Measurements from ENCODE around the gene PRRT1B.

Gene PRRT1B

GRCh38 chr9:131601683-131602181 lies 56.4 kb downstream of the PRRT1B start:
- H2AFZ ChIP-seq (ENCODE audit: low read depth, low read length), result no peak overlapping the region
- no peak overlapping the region for H3K4me3 ChIP-seq (ENCODE audit: low read length)
- H3K4me1 ChIP-seq (ENCODE audit: low read length), result no peaks in the 10 kb centered on the region
- TF ChIP-seq EZH2phosphoT487 (IDR thresholded peaks at IDR 0.05; ENCODE audit: low read depth) (no peak), CTCF (IDR thresholded peaks at IDR 0.05; ENCODE audit: low read depth, low read length) (no peak)
- H3K9me3 ChIP-seq (ENCODE audit: insufficient read depth, low read length), result no peaks in the 10 kb centered on the region
- H3K27ac ChIP-seq (ENCODE audit: low read length), result no peak overlapping the region
- H3K79me2 ChIP-seq (ENCODE audit: low read length), result peaks cover 5% of the 10 kb centered on the region; the same call in 1 of the 2 replicates
- H3K36me3 ChIP-seq (replicated peaks; ENCODE audit: low read depth, low read length), result peaks cover 84% of the 10 kb centered on the region
- no peak overlapping the region for H3K4me2 ChIP-seq (ENCODE audit: low read length)
- no peaks in the 10 kb centered on the region for H3K27me3 ChIP-seq (ENCODE audit: low read depth, low read length)
- H4K20me1 ChIP-seq (ENCODE audit: insufficient read depth, low read length), result peaks cover 16% of the 10 kb centered on the region
- no peak overlapping the region for H3K9ac ChIP-seq (ENCODE audit: low read length)

GRCh38 chr9:131603199-131603598 lies 57.9 kb downstream of the PRRT1B start:
- Histone ChIP-seq H2AFZ (ENCODE audit: low read depth, low read length) (no peak overlapping the region), H3K27ac (ENCODE audit: low read length) (no peak overlapping the region), H3K79me2 (ENCODE audit: low read length) (peaks cover 19% of the 10 kb centered on the region), H3K9me3 (ENCODE audit: insufficient read depth, low read length) (no peaks in the 10 kb centered on the region), H3K36me3 (replicated peaks; ENCODE audit: low read depth, low read length) (peaks cover 84% of the 10 kb centered on the region), H3K4me2 (ENCODE audit: low read length) (no peak overlapping the region), H3K9ac (ENCODE audit: low read length) (no peak overlapping the region), H3K4me3 (ENCODE audit: low read length) (no peak overlapping the region), H3K27me3 (ENCODE audit: low read depth, low read length) (no peaks in the 10 kb centered on the region), H3K4me1 (ENCODE audit: low read length) (no peaks in the 10 kb centered on the region), H4K20me1 (ENCODE audit: insufficient read depth, low read length) (peaks cover 23% of the 10 kb centered on the region)
- no peak for TF ChIP-seq EZH2phosphoT487 (IDR thresholded peaks at IDR 0.05; ENCODE audit: low read depth)
- TF ChIP-seq CTCF (IDR thresholded peaks at IDR 0.05; ENCODE audit: low read depth, low read length), result no peak

GRCh38 chr9:131603711-131604439 lies 58.6 kb downstream of the PRRT1B start:
- H3K9ac ChIP-seq (ENCODE audit: low read length), result no peak overlapping the region
- peaks cover 87% of the 10 kb centered on the region for H3K36me3 ChIP-seq (replicated peaks; ENCODE audit: low read depth, low read length)
- no peak for TF ChIP-seq EZH2phosphoT487 (IDR thresholded peaks at IDR 0.05; ENCODE audit: low read depth)
- TF ChIP-seq CTCF (IDR thresholded peaks at IDR 0.05; ENCODE audit: low read depth, low read length), result no peak
- no peak overlapping the region for H3K27ac ChIP-seq (ENCODE audit: low read length)
- peaks cover 23% of the 10 kb centered on the region for H3K79me2 ChIP-seq (ENCODE audit: low read length)
- H3K4me3 ChIP-seq (ENCODE audit: low read length), result no peak overlapping the region
- no peak overlapping the region for H3K4me2 ChIP-seq (ENCODE audit: low read length)
- no peaks in the 10 kb centered on the region for H3K9me3 ChIP-seq (ENCODE audit: insufficient read depth, low read length)
- H4K20me1 ChIP-seq (ENCODE audit: insufficient read depth, low read length), result peaks cover 23% of the 10 kb centered on the region
- H3K27me3 ChIP-seq (ENCODE audit: low read depth, low read length), result no peaks in the 10 kb centered on the region
- no peak overlapping the region for H2AFZ ChIP-seq (ENCODE audit: low read depth, low read length)
- H3K4me1 ChIP-seq (ENCODE audit: low read length), result no peaks in the 10 kb centered on the region

- Histone ChIP-seq H3K4me3 (ENCODE audit: low read length) (no peak overlapping the region), H3K4me2 (ENCODE audit: low read length) (no peak overlapping the region), H3K9me3 (ENCODE audit: insufficient read depth, low read length) (no peaks in the 10 kb centered on the region), H4K20me1 (ENCODE audit: insufficient read depth, low read length) (peaks cover 23% of the 10 kb centered on the region), H3K27ac (ENCODE audit: low read length) (no peak overlapping the region; the same call in 1 of the 2 replicates), H3K4me1 (ENCODE audit: low read length) (no peaks in the 10 kb centered on the region), H3K27me3 (ENCODE audit: low read depth, low read length) (no peaks in the 10 kb centered on the region), H3K9ac (ENCODE audit: low read length) (no peak overlapping the region), H3K79me2 (ENCODE audit: low read length) (peaks cover 25% of the 10 kb centered on the region), H2AFZ (ENCODE audit: low read depth, low read length) (no peak overlapping the region), H3K36me3 (replicated peaks; ENCODE audit: low read depth, low read length) (peaks cover 91% of the 10 kb centered on the region)
- TF ChIP-seq EZH2phosphoT487 (IDR thresholded peaks at IDR 0.05; ENCODE audit: low read depth) (no peak), CTCF (IDR thresholded peaks at IDR 0.05; ENCODE audit: low read depth, low read length) (no peak)
Measured at GRCh38 chr9:131605770-131606590, 60.7 kb downstream of the PRRT1B start.

All from OCI-LY3 (cell line).